Endothelial cell of umbilical vein (primary cell): Measurements from ENCODE around the gene TIGD7. TPM values are rescaled to one million over a fixed set of nuclear protein-coding genes. Genes with fewer than 3 reads are reported as not detected.

ENCODE experiments used
- BruUV-seq: library from RNA; stranded (reverse); fragments of 400-500 nt; replicated peaks from 2 replicates; lab custom pipeline; 2021; lab: Mats Ljungman, UMichigan
- CTCF ChIA-PET: fragments of 300-600, 350-600 bp; sonication (Branson Sonifier 250); formaldehyde crosslinking; loops from one replicate; lab custom pipeline; 2021; ENCODE audit warnings: antibody characterized with exemption, inconsistent platforms; lab: Charles Lee
- POLR2A ChIA-PET: fragments of 300-600, 350-600 bp; sonication (Branson Sonifier 250); formaldehyde crosslinking; loops from one replicate; lab custom pipeline; 2021; ENCODE audit warnings: antibody characterized with exemption, inconsistent platforms; lab: Charles Lee
- DNase-seq: peaks from one replicate; pipeline ENCODE4 v3.0.0-alpha.2; 2011; ENCODE audit warnings: low read depth, low spot score
- FAIRE-seq: peaks from 2 replicates; lab custom pipeline; 2011; peaks lifted over from hg19 to GRCh38; lab: Jason Lieb, UNC
- H2AFZ ChIP-seq: 2 replicates; pipeline ENCODE4 v1.6.0; 2012; ENCODE audit warnings: low read depth, low read length, control low read depth, inconsistent platforms
- H3K27ac ChIP-seq: 2 replicates; pipeline ENCODE4 v1.5.1; 2011; ENCODE audit warnings: low read depth, mild to moderate bottlenecking, control low read depth, low read length, moderate library complexity; ENCODE audit not compliant: insufficient read depth
- H3K27me3 ChIP-seq, 2 experiments: 2 replicates each; pipeline versions ENCODE4 v1.6.0 to v1.6.1; 2011; ENCODE audit warnings: low read length in 2 of 2, mixed read lengths in 1 of 2; ENCODE audit not compliant: control insufficient read depth in 2 of 2, insufficient read depth in 2 of 2
- H3K36me3 ChIP-seq, 2 experiments: 2 replicates in 1 of 2; 3 replicates in 1 of 2; pipeline ENCODE4 v1.5.1; 2011; ENCODE audit warnings: low read length in 2 of 2, mild to moderate bottlenecking in 1 of 2, moderate library complexity in 1 of 2; ENCODE audit not compliant: control insufficient read depth in 2 of 2, insufficient read depth in 2 of 2; ENCODE audit errors: extremely low read depth in 1 of 2
- H3K4me1 ChIP-seq: 3 replicates; pipeline ENCODE4 v1.5.1; 2011; ENCODE audit warnings: mild to moderate bottlenecking, low read length; ENCODE audit not compliant: control insufficient read depth, insufficient read depth; ENCODE audit errors: extremely low read depth
- H3K4me2 ChIP-seq: 2 replicates; pipeline ENCODE4 v1.6.1; 2011; ENCODE audit warnings: low read length, control low read depth, mixed read lengths; ENCODE audit not compliant: insufficient read depth
- H3K4me3 ChIP-seq, 3 experiments: fragments of 200-600 bp in 1 of 3; sonication (generic), shearing (Covaris generic) in 1 of 3; replicated peaks in 1 of 3; 2 replicates each; pipeline ENCODE4 v1.5.1; 2011 to 2016; ENCODE audit warnings: control low read depth in 3 of 3, low read length in 3 of 3, mild to moderate bottlenecking in 2 of 3, inconsistent platforms in 1 of 3, low read depth in 1 of 3, moderate library complexity in 1 of 3; ENCODE audit not compliant: insufficient read depth in 1 of 3
- H3K79me2 ChIP-seq: 2 replicates; pipeline ENCODE4 v1.6.0; 2012; ENCODE audit warnings: low read length, inconsistent platforms; ENCODE audit not compliant: control insufficient read depth, insufficient read depth
- H3K9ac ChIP-seq: replicated peaks from 2 replicates; pipeline ENCODE3; 2011; ENCODE audit warnings: low read length, control low read depth; ENCODE audit not compliant: insufficient read depth; ENCODE audit errors: extremely low read depth
- H3K9me1 ChIP-seq: replicated peaks from 3 replicates; pipeline ENCODE4 v1.6.0; 2011; ENCODE audit warnings: mild to moderate bottlenecking, low read length; ENCODE audit not compliant: control insufficient read depth, insufficient read depth; ENCODE audit errors: extremely low read depth
- H3K9me3 ChIP-seq: replicated peaks from 2 replicates; pipeline ENCODE4 v1.5.1; 2012; ENCODE audit warnings: low read length, inconsistent platforms; ENCODE audit not compliant: control insufficient read depth, insufficient read depth
- H4K20me1 ChIP-seq: replicated peaks from 2 replicates; pipeline ENCODE3; 2011; ENCODE audit warnings: mild to moderate bottlenecking, low read length; ENCODE audit not compliant: control insufficient read depth, insufficient read depth; ENCODE audit errors: extremely low read depth
- EZH2 ChIP-seq: IDR thresholded peaks from 2 replicates; pipeline ENCODE4 v1.6.1; 2012; ENCODE audit warnings: borderline replicate concordance, low read depth, mild to moderate bottlenecking, moderate library complexity, low read length, inconsistent platforms; ENCODE audit not compliant: severe bottlenecking
- FOS ChIP-seq: IDR thresholded peaks from 2 replicates; pipeline ENCODE4 v1.6.1; 2011; ENCODE audit warnings: mild to moderate bottlenecking, low read length, moderate library complexity, borderline replicate concordance; ENCODE audit not compliant: insufficient read depth
- GATA2 ChIP-seq: IDR thresholded peaks from 2 replicates; pipeline ENCODE4 v1.7.0; 2011; ENCODE audit warnings: low read depth, mild to moderate bottlenecking, moderate library complexity, mixed read lengths, low read length; ENCODE audit not compliant: insufficient read length, insufficient read depth
- JUN ChIP-seq: IDR thresholded peaks from 2 replicates; pipeline ENCODE4 v1.6.1; 2011; ENCODE audit warnings: borderline replicate concordance, low read depth; ENCODE audit not compliant: insufficient read length, insufficient read depth
- MYC ChIP-seq: IDR thresholded peaks from one replicate; pipeline ENCODE4 v1.6.1; 2011; ENCODE audit warnings: mild to moderate bottlenecking, low read depth, low read length
- POLR2A ChIP-seq: IDR thresholded peaks from 2 replicates; pipeline ENCODE4 v1.6.1; 2012; ENCODE audit warnings: low read depth, mild to moderate bottlenecking, control low read depth, low read length
- POLR2AphosphoS5 ChIP-seq: IDR thresholded peaks from 2 replicates; pipeline ENCODE4 v1.6.1; 2012; ENCODE audit warnings: low read depth, mild to moderate bottlenecking, control low read depth, low read length, moderate library complexity; ENCODE audit not compliant: insufficient read depth
- dilution Hi-C: fragments of 300-500 bp; cut with MboI; formaldehyde crosslinking; loops from one replicate; pipeline ENCODE4 v1.15.0; 2019; ENCODE audit warnings: low sequenced_read_pairs; ENCODE audit not compliant: extremely low pct_ligation_motif_present
- intact Hi-C: fragments of 100-400 bp; cut with micrococcal nuclease; formaldehyde crosslinking; loops from one replicate; pipeline ENCODE4 v1.10.0; 2022
- polyA plus RNA-seq, 4 experiments: library from polyadenylated mRNA; depleted of rRNA in 3 of 4; stranded (reverse) in 3 of 4; unstranded in 1 of 4; fragments of >200 nt; gene quantifications; 2 replicates each; pipeline versions ENCODE4 v1.2.1 to v1.2.3, GENCODE V29; 2011 to 2012; ENCODE audit warnings: missing spikeins in 1 of 4
- total RNA-seq: library from RNA; stranded (reverse); gene quantifications from 2 replicates; pipeline ENCODE4 v1.2.3, GENCODE V29; 2021
- TF ChIP-seq, protein P1 (sequence below), 2 donors: IDR thresholded peaks; 1 replicate in 1 of 2; 2 replicates in 1 of 2; pipeline ENCODE4 v1.5.1; 2011; ENCODE audit warnings: low read length in 2 of 2, mild to moderate bottlenecking in 2 of 2, moderate library complexity in 2 of 2, control low read depth in 1 of 2, inconsistent platforms in 1 of 2, low read depth in 1 of 2; ENCODE audit not compliant: insufficient read depth in 1 of 2; ENCODE audit errors: extremely low read depth in 1 of 2
- TF ChIP-seq, protein P2 (sequence below): IDR thresholded peaks from 2 replicates; pipeline ENCODE4 v1.6.1; 2011; ENCODE audit not compliant: insufficient read depth, insufficient read length

The TIGD7 gene
- total and polyA plus RNA-seq, 2 donors (not counting 3 experiments of a cell fraction or from before 2014, with no cell fraction given) = 1.1 to 3.5 TPM

DNA sequence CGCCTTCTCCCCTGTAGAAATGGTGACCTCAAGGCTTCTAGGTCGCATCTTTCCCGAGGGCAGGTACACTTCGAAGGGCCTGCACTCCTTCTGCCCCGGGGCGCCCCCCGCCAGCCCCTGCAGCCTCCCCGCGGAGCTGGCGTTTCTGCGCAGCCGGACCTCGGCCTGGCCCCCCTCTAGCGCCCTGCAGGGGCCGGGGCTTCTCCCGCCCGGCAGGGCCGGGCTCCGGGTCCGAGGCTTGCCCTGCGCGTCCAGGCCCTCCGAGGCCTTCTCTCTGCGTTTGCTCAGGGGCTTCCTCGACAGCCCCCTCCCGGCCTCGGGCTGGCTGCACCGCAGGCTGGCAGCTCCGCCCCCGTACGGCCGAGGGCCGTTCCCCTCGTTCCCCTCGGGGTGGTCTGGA, 50.9 kb downstream of the TIGD7 start:
- CTCF ChIA-PET = no interaction called here
- no peaks in the 10 kb centered on the region for H4K20me1 ChIP-seq
- H3K4me1 ChIP-seq = no peaks in the 10 kb centered on the region
- intact Hi-C loops (no loop called here), dilution Hi-C loops (no loop called here)
- H3K27me3 ChIP-seq = peaks cover 0 to 4% of the 10 kb centered on the region in 2 experiments
- H3K36me3 ChIP-seq = no peaks in the 10 kb centered on the region
- no peak for DNase-seq
- no peak overlapping the region for H3K27ac ChIP-seq
- H3K4me2 ChIP-seq = no peak overlapping the region
- H3K9me1 ChIP-seq = no peaks in the 10 kb centered on the region
- no TSS peak for BruUV-seq
- H3K9ac ChIP-seq = no peak overlapping the region
- no peak overlapping the region for H2AFZ ChIP-seq
- no peak for FAIRE-seq
- H3K9me3 ChIP-seq = no peaks in the 10 kb centered on the region
- no peaks in the 10 kb centered on the region for H3K79me2 ChIP-seq
- no peak for TF ChIP-seq POLR2A
- TF ChIP-seq EZH2 = no peak
- no peak for TF ChIP-seq POLR2AphosphoS5
- no peak for TF ChIP-seq MYC
- TF ChIP-seq GATA2 = no peak
- no peak for TF ChIP-seq JUN
- TF ChIP-seq, protein P1, sequence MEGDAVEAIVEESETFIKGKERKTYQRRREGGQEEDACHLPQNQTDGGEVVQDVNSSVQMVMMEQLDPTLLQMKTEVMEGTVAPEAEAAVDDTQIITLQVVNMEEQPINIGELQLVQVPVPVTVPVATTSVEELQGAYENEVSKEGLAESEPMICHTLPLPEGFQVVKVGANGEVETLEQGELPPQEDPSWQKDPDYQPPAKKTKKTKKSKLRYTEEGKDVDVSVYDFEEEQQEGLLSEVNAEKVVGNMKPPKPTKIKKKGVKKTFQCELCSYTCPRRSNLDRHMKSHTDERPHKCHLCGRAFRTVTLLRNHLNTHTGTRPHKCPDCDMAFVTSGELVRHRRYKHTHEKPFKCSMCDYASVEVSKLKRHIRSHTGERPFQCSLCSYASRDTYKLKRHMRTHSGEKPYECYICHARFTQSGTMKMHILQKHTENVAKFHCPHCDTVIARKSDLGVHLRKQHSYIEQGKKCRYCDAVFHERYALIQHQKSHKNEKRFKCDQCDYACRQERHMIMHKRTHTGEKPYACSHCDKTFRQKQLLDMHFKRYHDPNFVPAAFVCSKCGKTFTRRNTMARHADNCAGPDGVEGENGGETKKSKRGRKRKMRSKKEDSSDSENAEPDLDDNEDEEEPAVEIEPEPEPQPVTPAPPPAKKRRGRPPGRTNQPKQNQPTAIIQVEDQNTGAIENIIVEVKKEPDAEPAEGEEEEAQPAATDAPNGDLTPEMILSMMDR (IDR thresholded peaks at IDR 0.05; ENCODE audit: extremely low read depth in 1 of 2, insufficient read depth in 1 of 2, low read depth in 1 of 2, low read length in 2 of 2) = no peak
- TF ChIP-seq, protein P2, sequence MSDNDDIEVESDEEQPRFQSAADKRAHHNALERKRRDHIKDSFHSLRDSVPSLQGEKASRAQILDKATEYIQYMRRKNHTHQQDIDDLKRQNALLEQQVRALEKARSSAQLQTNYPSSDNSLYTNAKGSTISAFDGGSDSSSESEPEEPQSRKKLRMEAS = no peak
- TF ChIP-seq FOS = no peak
- POLR2A ChIA-PET = no interaction called here
- no peak overlapping the region for H3K4me3 ChIP-seq
